Suppressor macrophage treated with lipopolysaccharide for 4 hours (primary cell): ENCODE results near the gene LCE1F.

Experiments
- DNase-seq: peaks from one replicate; pipeline ENCODE4 v3.0.0-alpha.2; 2020

Gene LCE1F

DNA sequence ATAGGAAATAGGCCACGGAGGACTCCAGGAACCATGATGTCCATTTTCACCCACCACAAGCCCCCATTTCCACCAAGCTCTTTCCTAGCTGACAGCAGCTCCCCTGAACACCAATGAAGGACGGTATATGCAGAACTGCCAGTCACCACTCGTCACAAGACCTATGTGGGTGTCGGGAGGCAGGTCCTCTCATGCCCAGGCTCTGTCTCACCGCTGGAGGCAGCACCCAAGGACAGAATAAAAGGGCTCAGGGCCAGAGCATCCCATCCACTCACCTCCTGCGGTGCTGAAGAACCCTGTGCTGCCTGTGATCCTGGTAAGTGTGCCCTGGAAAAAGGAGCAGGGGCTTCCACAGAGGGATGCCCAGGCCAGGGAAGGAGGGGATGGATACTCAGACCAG is at the start of gene LCE1F:
Gene LCE1F, plus strand, starts transcription at position 266 of the 400 bp plus-strand sequence. CDS start 1,232 bp downstream, outside the sequence.
- no peak for DNase-seq

DNA sequence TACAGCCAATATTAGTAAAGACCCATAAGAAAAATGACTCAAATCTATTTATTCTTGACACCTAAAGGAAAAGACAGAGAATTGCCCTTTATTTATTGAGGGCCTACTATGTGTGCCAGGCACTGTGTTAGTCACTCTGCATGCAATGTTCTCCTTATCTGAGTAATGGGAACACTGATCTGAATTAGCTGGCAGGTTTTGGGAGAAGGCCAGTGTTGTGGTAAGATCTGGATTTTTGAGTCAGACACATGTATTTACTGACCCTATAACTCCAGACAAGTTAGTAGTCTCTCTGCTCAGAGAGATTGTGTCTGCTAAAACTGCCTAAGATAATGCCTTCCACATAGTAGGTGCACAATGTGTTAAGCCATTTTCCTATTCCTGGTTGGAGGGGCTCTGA is 49.7 kb upstream of the LCE1F start:
- no peak for DNase-seq

- no peak for DNase-seq
Measured at GRCh38 chr1:152728986-152729385, 46.0 kb upstream of the LCE1F start.

- no peak for DNase-seq
Measured at GRCh38 chr1:152735648-152736047, 39.3 kb upstream of the LCE1F start.

DNA sequence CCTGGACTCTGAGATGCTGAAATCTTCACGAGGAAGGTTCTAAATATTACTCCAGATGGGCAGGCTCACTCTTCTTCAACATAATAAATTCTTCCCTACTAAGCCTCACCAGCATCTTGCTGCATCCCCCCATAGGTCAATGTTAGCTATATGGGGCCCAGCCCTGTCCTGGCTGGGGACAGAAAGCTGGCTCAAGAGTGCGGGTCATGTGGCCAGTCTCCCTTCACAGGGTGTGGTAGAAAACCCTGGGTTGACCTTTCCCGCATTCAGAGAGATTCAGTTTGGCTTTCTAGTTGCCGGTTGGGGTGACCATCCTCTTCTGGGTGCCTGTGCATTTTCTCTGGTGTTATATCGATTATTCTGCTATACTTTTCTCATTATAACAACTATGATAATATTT is 36.9 kb upstream of the LCE1F start:
- no peak for DNase-seq

DNA sequence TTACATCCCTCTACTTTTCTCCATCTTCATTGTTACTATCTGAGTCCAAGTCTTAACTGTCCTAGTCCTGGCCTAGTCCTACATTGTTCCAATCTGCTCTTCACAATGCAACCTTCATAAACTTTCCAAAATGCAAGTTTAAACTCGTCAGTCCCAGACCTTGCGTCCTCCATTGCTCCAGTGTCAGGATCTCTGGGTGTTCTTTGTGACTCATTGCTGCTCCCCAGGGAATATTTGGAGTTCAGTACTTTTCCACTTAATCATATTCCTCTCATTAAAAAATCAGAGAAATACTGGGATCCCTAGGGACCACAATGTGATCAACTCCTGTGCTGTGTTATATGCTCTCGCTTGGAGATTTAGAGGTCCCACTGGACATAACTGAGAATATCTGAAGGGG is 35.1 kb upstream of the LCE1F start:
- DNase-seq = no peak

DNA sequence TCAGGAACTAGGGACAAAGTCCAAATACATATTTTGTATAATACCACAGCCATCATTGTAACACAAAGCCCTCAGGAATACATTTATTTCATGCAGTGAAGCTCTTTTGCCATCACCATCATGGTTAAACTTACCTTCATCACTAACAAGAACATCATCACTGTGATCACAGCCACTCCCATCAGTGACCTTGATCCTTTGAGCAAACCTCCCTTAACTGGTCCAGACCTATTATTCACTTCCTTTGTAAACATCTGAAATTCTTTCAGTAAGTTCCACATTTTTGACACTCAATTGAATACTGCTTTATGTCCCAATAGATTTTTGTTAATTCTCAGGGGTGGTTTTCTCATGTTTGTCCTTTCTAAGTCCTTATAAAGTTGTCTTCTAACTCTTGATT is 33.3 kb upstream of the LCE1F start:
- no peak for DNase-seq

DNA sequence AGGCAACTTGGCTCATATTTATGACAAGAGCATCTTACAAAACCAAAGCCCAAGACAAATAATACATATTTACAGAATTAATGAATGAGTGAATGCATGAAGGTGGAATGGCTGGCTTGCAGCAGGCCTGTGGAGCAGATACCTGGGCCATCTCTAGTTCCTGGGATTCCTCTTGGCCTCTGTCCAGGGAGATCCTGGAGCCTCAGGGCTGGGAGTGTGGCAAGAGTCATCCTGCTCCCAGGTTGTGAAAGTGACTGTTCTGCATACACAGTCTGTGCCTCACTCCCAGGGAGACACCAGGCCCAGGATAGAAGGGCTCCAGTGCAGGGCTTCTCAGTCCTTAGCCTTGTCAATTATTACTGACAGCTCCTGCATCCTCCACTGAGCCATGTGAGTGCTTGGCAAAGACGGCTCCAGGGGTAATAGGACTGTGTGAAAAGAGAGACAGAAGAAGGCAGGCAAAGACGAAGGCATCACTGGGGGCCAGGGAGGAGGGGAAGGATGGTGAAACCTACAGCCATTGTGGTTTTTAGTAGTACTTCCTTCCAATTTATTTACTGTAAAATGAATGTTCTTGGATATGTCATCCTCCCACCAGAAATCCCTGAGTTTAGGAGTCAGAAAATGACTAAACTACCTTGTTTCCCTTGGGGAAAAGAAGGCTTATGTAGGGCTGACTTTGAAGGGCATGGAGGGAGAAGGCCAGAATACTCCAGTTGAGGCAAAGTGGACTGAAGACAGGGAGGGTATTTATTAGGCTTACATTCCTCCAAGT is 31.4 kb upstream of the LCE1F start:
- DNase-seq = no peak

DNA sequence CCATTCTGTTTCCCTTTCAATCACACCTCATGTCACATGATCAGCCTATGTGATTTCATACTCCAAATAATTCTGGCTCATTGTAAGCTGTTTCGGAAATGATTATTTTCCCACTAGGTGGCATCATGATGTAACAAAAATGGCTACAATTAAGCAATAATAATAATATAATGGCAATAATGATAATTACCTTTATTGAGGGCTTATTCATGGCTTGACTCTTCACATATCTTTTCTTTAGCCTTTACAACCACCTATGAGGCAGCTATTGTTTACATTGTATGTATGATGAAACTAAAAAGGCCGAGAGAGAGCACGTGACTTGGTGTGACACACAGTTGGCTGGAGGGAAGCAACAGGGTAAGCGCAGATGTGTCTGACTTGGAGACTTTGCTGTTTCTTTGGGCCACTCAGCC is 29.6 kb upstream of the LCE1F start:
- DNase-seq = no peak

GRCh38 chr1:152745765-152746444 is 29.0 kb upstream of the LCE1F start:
- DNase-seq = no peak

GRCh38 chr1:152747831-152748230 is 27.1 kb upstream of the LCE1F start:
- no peak for DNase-seq

- peak; percentile 28 for DNase-seq
Measured at GRCh38 chr1:152752225-152752624, 22.7 kb upstream of the LCE1F start.

- no peak for DNase-seq
Measured at GRCh38 chr1:152753586-152753985, 21.4 kb upstream of the LCE1F start.

- no peak for DNase-seq
Measured at GRCh38 chr1:152756872-152757271, 18.1 kb upstream of the LCE1F start.

- DNase-seq = no peak
Measured at GRCh38 chr1:152757747-152758146, 17.2 kb upstream of the LCE1F start, which contains the start of gene KPRP. TSS of gene KPRP (plus strand) at chr1:152758025. CDS start at chr1:152759589, 1,564 bp downstream.

DNA sequence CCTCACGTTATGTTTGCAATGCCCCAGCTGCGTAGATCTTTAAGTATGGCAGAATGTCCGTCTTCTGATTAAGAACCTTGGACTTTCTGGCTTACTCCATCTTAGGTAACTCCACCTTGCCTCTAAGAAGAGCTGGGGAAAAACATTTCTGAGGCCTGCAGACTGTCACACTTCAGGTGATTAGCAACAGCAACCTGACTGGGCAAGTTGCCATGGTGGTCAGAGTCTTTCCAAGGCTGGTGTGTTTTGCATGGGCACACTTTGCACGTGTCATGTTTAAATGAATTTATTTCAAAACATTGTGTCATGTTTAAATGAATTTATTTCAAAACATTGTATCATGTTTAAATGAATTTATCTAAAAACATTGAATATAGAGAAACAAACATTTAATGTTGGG is 16.3 kb upstream of the LCE1F start:
- DNase-seq = no peak

DNA sequence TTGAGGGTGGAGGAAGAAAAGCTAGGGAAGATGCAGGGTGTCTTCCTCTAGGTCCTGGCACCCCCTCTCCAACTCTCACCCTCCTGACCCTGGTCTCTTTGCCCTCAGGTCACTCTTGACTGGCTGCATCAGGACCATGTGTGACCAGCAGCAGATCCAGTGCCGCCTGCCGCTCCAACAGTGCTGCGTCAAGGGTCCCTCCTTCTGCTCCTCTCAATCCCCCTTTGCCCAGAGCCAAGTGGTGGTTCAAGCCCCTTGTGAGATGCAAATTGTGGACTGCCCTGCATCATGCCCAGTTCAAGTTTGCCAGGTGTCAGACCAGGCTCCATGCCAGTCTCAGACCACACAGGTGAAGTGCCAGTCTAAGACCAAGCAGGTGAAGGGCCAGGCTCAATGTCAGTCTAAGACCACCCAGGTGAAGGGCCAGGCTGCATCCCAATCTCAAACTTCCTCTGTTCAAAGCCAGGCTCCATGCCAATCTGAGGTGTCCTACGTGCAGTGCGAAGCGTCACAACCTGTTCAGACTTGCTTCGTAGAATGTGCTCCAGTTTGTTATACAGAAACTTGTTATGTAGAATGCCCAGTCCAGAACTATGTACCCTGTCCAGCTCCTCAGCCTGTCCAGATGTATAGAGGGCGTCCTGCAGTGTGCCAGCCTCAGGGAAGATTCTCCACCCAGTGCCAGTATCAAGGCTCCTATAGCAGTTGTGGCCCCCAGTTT is 15.3 kb upstream of the LCE1F start:
- no peak for DNase-seq

DNA sequence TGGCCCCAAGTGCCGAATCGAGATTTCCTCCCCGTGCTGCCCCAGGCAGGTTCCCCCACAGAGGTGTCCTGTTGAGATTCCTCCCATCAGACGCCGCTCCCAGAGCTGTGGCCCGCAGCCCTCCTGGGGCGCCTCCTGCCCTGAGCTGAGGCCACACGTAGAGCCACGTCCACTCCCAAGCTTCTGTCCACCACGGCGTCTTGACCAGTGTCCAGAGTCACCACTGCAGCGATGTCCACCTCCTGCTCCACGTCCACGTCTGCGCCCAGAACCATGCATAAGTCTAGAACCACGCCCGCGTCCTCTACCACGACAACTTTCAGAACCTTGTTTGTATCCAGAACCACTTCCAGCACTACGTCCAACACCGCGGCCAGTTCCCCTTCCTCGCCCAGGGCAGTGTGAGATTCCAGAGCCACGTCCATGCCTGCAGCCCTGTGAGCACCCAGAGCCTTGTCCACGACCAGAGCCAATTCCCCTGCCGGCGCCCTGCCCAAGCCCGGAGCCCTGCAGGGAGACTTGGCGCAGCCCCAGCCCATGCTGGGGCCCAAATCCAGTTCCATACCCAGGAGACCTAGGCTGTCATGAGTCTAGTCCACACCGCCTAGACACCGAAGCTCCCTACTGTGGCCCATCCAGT is 14.3 kb upstream of the LCE1F start:
- no peak for DNase-seq

GRCh38 chr1:152761609-152762213 is 13.2 kb upstream of the LCE1F start:
- no peak for DNase-seq

DNA sequence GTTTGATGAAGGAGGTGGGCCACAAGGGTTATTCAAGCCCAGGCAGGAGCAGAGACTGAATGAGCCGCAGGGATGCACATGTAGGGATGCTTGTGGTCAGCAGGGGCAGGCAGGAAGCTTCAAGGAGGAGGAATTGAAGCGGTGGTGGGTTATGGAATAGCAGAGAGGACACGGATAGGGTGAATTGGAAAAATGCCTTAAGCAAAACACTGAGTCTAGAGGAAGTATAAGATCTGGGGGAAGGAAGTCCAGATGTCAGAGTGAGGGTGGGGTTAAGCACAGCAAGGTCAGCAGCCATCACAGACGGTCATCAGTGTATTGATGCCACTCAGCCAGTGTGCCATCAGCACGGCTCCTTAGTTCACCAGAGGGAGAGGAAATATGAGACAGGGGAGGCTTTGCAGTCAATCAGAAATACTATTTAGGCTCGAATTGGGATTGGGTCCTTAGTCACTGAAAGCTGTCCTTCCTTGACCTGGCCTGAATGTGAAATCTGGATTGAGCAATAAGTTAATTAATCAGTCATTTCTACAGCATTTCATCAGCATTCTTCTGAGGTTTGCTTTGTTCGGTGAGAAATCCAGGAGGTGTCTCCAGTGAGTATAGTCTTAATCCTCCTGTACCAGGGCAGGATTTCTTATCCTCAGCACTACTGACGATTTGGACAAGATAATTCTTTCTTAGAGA is 6.0 kb upstream of the LCE1F start:
- no peak for DNase-seq

GRCh38 chr1:152770411-152770810 is 4.5 kb upstream of the LCE1F start:
- no peak for DNase-seq

DNA sequence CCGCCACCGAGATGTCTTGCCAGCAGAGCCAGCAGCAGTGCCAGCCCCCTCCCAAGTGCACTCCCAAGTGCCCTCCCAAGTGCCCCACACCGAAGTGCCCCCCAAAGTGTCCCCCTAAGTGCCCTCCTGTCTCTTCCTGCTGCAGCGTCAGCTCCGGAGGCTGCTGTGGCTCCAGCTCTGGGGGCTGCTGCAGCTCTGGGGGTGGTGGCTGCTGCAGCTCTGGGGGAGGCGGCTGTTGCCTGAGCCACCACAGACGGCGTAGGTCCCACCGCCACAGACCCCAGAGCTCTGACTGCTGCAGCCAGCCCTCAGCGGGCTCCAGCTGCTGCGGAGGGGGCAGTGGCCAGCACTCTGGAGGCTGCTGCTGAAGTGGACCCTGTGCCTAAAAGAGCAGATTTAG is 1.4 kb downstream of the LCE1F start:
- DNase-seq = no peak
